Measurements from ENCODE around the gene ATG14. TPM values are rescaled to one million over a fixed set of nuclear protein-coding genes. Genes with fewer than 3 reads are reported as not detected.

ATG14 gene
- total and polyA plus RNA-seq, 3 donors from 2014 or later = 18.0 to 28.4 (median 23.5) TPM

DNA sequence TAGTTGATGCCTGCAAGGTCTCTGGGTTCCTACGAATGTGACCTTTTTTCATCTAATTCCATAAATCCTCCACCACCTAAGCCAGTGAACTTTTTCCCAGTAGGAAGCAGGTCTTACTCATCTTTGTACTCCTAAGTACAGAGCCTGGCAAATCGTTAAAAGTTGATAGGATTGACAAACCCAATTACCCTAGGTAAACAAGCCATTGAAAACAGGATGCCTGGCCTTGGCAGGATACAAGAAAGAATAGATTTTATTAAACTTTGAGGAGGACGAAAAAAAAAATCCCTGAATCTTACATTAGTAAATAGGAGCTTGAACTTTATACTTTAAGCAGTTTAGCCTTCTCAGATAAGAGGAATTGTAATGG, 23.2 kb upstream of the ATG14 start:
- intact Hi-C loops (cut with DNase I; ENCODE audit: low total_unique reads) = no loop called here
- DNase-seq = no peak
- 72 to 79% methylated on average over 3 of the region's 3 CpGs for WGBS, 2 donors

DNA sequence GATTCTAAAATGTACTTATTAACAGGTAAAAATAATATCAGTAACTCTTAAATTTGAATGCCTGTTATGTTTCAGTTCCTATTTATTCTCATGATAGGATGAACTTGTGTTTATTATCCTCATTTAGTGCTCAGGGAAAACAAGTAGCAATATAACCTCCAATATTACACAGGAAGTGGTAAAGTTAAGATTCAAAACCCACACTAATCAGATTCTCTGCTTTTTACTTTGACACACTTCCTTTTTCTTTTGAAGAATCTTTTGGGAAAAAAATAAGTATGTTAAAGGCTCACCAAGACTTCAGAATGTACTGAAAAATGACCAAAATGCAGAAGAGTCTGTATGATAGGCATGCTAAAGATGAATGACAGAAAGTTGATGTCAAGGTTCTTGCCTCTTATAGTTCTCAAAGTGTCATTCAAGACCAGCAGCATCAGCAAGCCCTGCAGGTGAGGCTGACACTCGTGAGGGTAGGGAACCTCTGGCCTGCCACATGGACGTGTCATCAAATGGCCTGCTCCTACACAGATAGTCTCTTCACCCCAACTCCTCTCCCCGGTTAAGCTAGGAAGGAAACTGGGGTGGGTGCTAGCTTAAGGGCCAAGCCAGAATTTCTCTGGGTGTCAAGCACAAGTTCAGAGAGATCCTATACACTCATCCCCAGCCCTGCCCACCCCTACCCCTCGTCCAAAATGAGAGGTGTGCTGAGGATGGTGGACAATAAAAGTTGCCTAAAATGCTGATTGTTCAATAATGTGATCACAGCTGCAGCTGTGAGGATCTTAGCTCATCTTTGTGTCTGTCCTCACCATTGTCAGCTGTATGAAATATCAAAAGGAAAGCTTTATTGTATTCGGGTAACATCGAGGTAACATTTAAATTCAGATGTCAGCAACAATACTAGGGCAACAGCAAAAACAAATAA, 22.5 kb upstream of the ATG14 start:
- intact Hi-C loops (cut with DNase I; ENCODE audit: low total_unique reads) = no loop called here
- 80 to 81% methylated on average over 6 of the region's 6 CpGs for WGBS, 2 donors

More for the DNA sequence above, 23.2 kb upstream of the ATG14 start:
- no peaks in the 10 kb centered on the region for H3K9me3 ChIP-seq
- no peaks in the 10 kb centered on the region for H3K4me1 ChIP-seq
- TF ChIP-seq POLR2A (IDR thresholded peaks at IDR 0.05) = no peak
- TF ChIP-seq, protein P1, sequence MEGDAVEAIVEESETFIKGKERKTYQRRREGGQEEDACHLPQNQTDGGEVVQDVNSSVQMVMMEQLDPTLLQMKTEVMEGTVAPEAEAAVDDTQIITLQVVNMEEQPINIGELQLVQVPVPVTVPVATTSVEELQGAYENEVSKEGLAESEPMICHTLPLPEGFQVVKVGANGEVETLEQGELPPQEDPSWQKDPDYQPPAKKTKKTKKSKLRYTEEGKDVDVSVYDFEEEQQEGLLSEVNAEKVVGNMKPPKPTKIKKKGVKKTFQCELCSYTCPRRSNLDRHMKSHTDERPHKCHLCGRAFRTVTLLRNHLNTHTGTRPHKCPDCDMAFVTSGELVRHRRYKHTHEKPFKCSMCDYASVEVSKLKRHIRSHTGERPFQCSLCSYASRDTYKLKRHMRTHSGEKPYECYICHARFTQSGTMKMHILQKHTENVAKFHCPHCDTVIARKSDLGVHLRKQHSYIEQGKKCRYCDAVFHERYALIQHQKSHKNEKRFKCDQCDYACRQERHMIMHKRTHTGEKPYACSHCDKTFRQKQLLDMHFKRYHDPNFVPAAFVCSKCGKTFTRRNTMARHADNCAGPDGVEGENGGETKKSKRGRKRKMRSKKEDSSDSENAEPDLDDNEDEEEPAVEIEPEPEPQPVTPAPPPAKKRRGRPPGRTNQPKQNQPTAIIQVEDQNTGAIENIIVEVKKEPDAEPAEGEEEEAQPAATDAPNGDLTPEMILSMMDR (IDR thresholded peaks at IDR 0.05) = no peak
- no peak overlapping the region for H3K4me3 ChIP-seq
- no peaks in the 10 kb centered on the region for H3K27me3 ChIP-seq
- H3K36me3 ChIP-seq (ENCODE audit: low read depth, missing control alignments) = no peaks in the 10 kb centered on the region
- H3K27ac ChIP-seq = no peak overlapping the region

DNA sequence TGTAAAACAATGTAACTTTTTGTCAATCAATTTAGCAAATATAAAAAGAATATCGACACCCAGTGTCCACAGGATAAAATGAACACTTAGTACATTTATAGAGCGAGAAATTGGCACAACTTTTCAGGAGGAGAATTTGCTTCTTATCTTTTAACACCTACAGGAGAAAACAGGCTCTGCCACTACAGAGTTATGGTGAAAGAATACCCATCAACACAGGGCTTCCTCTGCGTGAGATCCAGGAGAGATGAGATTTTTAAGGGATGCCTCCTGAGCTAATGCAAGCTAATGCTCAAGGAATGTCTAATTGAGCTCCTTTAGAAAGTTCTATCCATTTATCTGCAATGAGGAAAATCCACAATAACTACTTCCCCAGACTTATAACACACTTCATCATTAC, 21.0 kb upstream of the ATG14 start:
- no peak for DNase-seq
- Histone ChIP-seq H3K27ac (no peak overlapping the region), H3K27me3 (no peaks in the 10 kb centered on the region), H3K36me3 (ENCODE audit: low read depth, missing control alignments) (no peaks in the 10 kb centered on the region), H3K4me1 (no peaks in the 10 kb centered on the region), H3K4me3 (no peak overlapping the region), H3K9me3 (no peaks in the 10 kb centered on the region)
- WGBS, 2 donors = 75 to 76% methylated on average over 3 of the region's 3 CpGs
- TF ChIP-seq, protein P1 (IDR thresholded peaks at IDR 0.05) = no peak
- no peak for TF ChIP-seq POLR2A (IDR thresholded peaks at IDR 0.05)
- intact Hi-C loops (cut with DNase I; ENCODE audit: low total_unique reads) = no loop called here

More for the DNA sequence above, 22.5 kb upstream of the ATG14 start:
- H3K27me3 ChIP-seq = no peaks in the 10 kb centered on the region
- H3K36me3 ChIP-seq (ENCODE audit: low read depth, missing control alignments) = no peaks in the 10 kb centered on the region
- no peak overlapping the region for H3K4me3 ChIP-seq
- H3K9me3 ChIP-seq = no peaks in the 10 kb centered on the region
- H3K27ac ChIP-seq = no peak overlapping the region
- no peak for TF ChIP-seq POLR2A (IDR thresholded peaks at IDR 0.05)
- TF ChIP-seq, protein P1 (IDR thresholded peaks at IDR 0.05) = no peak
- no peaks in the 10 kb centered on the region for H3K4me1 ChIP-seq
- DNase-seq = no peak

DNA sequence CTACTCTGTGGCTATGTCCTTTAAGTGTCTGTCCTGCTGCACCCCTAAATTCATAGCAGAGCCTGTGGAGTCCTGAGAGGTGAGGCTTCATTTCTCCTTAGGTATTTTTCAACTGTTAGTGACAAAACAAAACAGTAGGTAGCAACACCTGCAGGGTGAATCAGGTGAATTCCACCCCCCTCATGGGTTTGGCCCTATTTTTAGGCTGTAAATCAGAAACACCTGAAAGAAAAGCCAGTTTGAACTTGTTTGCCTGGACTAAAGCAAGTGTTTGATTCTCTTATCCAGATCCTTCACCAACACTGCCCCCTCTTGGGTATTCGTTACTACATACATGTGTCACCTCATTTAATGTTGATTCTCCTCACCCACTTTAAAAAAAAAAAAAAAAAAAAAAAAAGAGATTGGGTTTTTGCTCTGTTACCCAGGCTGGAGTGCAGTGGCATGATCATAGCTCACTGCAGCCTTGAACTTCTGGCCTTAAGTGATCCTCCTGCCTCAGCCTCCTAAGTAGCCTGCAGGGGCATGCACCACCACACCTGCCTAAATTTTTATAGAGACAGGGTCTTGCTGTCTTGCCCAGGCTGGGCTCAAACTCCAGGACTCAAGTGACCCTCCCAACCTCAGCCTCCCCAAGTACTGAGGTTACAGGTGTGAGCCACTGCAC, 18.5 kb upstream of the ATG14 start:
- no peak for TF ChIP-seq POLR2A (IDR thresholded peaks at IDR 0.05)
- TF ChIP-seq, protein P1 (IDR thresholded peaks at IDR 0.05) = peak in 2 of 3 experiments; percentile 21 to 26
- H3K27ac ChIP-seq = no peak overlapping the region
- no peak overlapping the region for H3K4me3 ChIP-seq
- no peaks in the 10 kb centered on the region for H3K4me1 ChIP-seq
- no peaks in the 10 kb centered on the region for H3K9me3 ChIP-seq
- H3K27me3 ChIP-seq = no peaks in the 10 kb centered on the region
- 21 to 35% methylated on average over 1 of the region's 1 CpG for WGBS, 2 donors
- DNase-seq = peak; percentile 46
- intact Hi-C loops (cut with DNase I; ENCODE audit: low total_unique reads) = no loop called here
- no peaks in the 10 kb centered on the region for H3K36me3 ChIP-seq (ENCODE audit: low read depth, missing control alignments)

All from testis (tissue), 3 donors.